Measurements from ENCODE around the gene LDLRAP1.

DNA sequence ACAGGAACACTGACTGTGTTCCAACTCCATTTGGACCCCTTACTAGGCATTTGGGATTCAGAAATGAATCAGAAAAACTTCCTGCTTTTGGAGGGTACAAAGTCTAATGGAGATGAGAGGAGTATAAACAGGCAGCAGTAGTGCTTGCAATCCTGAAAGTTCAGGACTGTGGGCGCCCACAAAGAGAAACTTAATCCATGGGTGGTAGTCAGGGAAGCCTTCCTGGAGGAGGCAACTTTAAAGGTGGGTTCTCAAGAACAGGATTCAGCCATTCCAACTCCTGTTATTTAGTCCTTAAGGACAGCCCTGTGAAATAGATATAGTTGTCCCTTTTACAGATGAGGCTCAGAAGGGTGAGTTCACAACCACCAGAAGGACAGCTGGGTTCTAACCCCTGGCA, 2.0 kb upstream of the LDLRAP1 start:
- TF ChIP-seq, protein P1, sequence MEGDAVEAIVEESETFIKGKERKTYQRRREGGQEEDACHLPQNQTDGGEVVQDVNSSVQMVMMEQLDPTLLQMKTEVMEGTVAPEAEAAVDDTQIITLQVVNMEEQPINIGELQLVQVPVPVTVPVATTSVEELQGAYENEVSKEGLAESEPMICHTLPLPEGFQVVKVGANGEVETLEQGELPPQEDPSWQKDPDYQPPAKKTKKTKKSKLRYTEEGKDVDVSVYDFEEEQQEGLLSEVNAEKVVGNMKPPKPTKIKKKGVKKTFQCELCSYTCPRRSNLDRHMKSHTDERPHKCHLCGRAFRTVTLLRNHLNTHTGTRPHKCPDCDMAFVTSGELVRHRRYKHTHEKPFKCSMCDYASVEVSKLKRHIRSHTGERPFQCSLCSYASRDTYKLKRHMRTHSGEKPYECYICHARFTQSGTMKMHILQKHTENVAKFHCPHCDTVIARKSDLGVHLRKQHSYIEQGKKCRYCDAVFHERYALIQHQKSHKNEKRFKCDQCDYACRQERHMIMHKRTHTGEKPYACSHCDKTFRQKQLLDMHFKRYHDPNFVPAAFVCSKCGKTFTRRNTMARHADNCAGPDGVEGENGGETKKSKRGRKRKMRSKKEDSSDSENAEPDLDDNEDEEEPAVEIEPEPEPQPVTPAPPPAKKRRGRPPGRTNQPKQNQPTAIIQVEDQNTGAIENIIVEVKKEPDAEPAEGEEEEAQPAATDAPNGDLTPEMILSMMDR (conservative IDR thresholded peaks at IDR 0.05): no peak
- no peak for TF ChIP-seq EZH2 (IDR thresholded peaks at IDR 0.05; ENCODE audit: low read depth)

Data from PC-9 (cell line).